DND-41 (cell line): ENCODE data around the gene SDCBP2.

Experiments used
- CTCF ChIP-seq: IDR thresholded peaks from 2 replicates; pipeline ENCODE4 v1.5.1; 2012; ENCODE audit warnings: borderline replicate concordance, low read length, moderate library complexity, mild to moderate bottlenecking; ENCODE audit not compliant: poor library complexity, severe bottlenecking; ENCODE audit errors: extremely low read depth
- EZH2 ChIP-seq: IDR thresholded peaks from 3 replicates; pipeline ENCODE4 v1.6.1; 2012; ENCODE audit warnings: borderline replicate concordance, low read depth, mild to moderate bottlenecking, moderate library complexity, low read length, inconsistent platforms; ENCODE audit not compliant: severe bottlenecking

DNA sequence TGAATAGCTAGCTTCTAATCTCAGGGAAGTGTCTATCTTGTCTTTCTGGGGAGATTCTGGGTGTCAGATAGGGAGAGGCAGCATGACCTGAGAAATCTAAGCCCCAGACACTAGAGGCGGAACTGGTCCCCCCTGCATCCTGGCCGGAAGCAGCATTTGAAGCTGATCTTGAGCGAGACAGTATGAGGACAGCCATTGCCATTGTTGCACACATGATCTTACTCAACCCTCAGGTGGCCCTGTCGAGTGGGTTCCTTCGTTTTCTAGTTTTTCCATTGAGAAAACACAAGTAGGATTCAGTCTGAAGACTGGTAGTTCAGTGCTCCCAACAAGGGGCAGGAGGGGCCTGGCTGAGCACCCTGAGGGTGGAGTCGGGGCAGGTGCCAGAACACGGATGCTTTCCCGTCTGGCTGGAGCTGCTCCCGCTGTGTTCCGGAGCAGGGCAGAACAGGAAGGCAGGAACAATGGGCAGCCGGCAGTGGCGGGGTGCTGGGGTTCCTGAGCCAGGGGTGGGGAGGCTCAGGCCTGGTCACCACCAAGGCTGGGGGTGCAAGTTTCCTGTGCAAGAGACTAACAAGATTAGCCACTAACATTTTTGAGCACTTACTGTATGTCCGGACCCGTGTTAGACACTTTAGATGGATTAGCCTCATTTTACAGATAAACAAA lies 7.9 kb upstream of the SDCBP2 start:
- no peak for TF ChIP-seq EZH2
- TF ChIP-seq CTCF = no peak
